Measurements from ENCODE around the gene TPSG1.
"Not testable (repeated sequence)": the region's sequence is repeated elsewhere in the genome, so short reads cannot be mapped to it uniquely, and the experiment has no call there.

Gene TPSG1

DNA sequence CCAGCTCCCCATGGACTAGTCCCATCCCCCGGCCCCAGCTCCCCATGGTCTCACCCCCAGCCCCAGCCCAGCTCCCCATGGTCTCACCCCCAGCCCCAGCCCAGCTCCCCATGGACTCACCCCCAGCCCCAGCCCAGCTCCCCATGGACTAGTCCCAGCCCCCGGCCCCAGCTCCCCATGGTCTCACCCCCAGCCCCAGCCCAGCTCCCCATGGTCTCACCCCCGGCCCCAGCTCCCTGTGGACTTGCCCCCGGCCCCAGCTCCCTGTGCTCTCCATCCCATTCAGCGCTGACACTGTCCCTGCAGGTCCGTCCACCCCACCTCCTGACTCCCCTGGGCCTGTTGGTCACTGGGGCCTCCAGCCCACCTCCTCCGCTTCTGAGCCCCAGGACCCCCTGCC lies 6.2 kb upstream of the TPSG1 start:
- not testable (repeated sequence) for H3K4me1 ChIP-seq (ENCODE audit: insufficient read depth, low read length, poor library complexity, severe bottlenecking); H3K4me3 ChIP-seq (ENCODE audit: low read length, poor library complexity, severe bottlenecking); H3K36me3 ChIP-seq (ENCODE audit: insufficient read depth, low read length); H3K9ac ChIP-seq (ENCODE audit: low read depth, low read length, poor library complexity, severe bottlenecking); H3F3A ChIP-seq (ENCODE audit: low read depth); H3K27me3 ChIP-seq (ENCODE audit: insufficient read depth, low read length, poor library complexity, severe bottlenecking); H3K9me2 ChIP-seq (replicated peaks; ENCODE audit: low read depth, low read length); H2AFZ ChIP-seq (ENCODE audit: low read length); H3K4me2 ChIP-seq (ENCODE audit: low read depth, low read length, poor library complexity, severe bottlenecking); H4K20me1 ChIP-seq (ENCODE audit: insufficient read depth, low read length, poor library complexity, severe bottlenecking); H3K9me3 ChIP-seq (ENCODE audit: insufficient read depth, low read depth, low read length); H3K79me2 ChIP-seq (ENCODE audit: insufficient read depth, low read length)

DNA sequence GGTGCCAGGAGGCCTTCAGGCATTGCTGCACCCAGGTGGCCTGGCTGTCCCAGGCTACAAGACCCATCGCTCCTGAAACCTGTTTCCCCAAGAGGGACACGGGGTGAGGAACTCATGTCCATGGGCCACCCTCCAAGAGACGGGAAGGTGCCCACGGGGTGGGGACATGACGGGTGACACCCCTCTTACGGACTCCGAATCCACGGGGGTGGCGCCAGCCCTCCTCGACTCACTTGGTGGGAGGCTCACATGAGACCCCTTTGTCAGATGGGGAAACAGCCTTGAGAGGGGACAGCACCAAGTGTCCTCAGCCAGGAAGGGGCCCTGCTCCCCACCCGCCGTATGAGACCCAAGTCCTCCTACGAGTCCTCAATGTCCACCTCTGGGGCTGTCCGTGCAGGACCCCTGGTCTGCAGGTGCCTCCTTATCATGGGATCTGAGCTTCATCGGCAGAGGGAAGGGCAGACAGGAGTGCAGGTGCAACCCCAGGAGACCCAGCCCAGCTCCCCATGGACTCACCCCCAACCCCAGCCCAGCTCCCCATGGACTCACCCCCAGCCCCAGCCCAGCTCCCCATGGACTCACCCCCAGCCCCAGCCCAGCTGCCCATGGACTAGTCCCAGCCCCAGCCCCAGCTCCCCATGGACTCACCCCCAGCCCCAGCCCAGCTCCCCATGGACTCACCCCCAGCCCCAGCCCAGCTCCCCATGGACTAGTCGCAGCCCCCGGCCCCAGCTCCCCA lies 5.6 kb upstream of the TPSG1 start:
- H3K9me3 ChIP-seq (ENCODE audit: insufficient read depth, low read depth, low read length); H3K36me3 ChIP-seq (ENCODE audit: insufficient read depth, low read length); H3K9ac ChIP-seq (ENCODE audit: low read depth, low read length, poor library complexity, severe bottlenecking); H3K27me3 ChIP-seq (ENCODE audit: insufficient read depth, low read length, poor library complexity, severe bottlenecking); H3K4me3 ChIP-seq (ENCODE audit: low read length, poor library complexity, severe bottlenecking); H3K79me2 ChIP-seq (ENCODE audit: insufficient read depth, low read length); H2AFZ ChIP-seq (ENCODE audit: low read length); H3K9me2 ChIP-seq (replicated peaks; ENCODE audit: low read depth, low read length); H3F3A ChIP-seq (ENCODE audit: low read depth); H3K4me1 ChIP-seq (ENCODE audit: insufficient read depth, low read length, poor library complexity, severe bottlenecking); H4K20me1 ChIP-seq (ENCODE audit: insufficient read depth, low read length, poor library complexity, severe bottlenecking); H3K4me2 ChIP-seq (ENCODE audit: low read depth, low read length, poor library complexity, severe bottlenecking): not testable (repeated sequence)

DNA sequence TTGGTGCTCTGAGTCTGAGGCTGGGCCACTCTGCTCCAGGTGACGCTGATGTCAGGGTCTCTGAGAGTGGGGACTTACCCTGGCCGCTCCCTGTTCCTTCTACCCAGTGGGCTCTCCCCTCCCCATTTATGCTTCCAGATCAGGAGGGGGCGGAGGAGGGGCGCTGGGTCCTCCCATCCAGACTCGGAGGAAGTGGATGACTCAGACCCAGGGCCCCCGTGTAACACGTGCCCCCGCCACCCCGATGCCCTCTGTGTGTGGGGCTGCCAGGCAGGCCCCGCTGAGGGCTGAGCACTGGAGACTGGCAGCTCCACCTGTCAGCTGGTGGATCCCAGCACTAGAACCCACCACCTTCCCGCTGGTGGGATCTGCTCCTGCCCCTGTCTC lies 5.0 kb upstream of the TPSG1 start, which contains the start of gene TPSB2:
Gene TPSB2, minus strand, starts transcription at position 101 of the 387 bp plus-strand sequence. CDS start 233 bp downstream, outside the sequence.
- not testable (repeated sequence) for H3K9ac ChIP-seq (ENCODE audit: low read depth, low read length, poor library complexity, severe bottlenecking); H3K4me3 ChIP-seq (ENCODE audit: low read length, poor library complexity, severe bottlenecking); H3K9me2 ChIP-seq (replicated peaks; ENCODE audit: low read depth, low read length); H3K4me2 ChIP-seq (ENCODE audit: low read depth, low read length, poor library complexity, severe bottlenecking); H3K27me3 ChIP-seq (ENCODE audit: insufficient read depth, low read length, poor library complexity, severe bottlenecking); H3K4me1 ChIP-seq (ENCODE audit: insufficient read depth, low read length, poor library complexity, severe bottlenecking); H3K79me2 ChIP-seq (ENCODE audit: insufficient read depth, low read length); H3K36me3 ChIP-seq (ENCODE audit: insufficient read depth, low read length); H4K20me1 ChIP-seq (ENCODE audit: insufficient read depth, low read length, poor library complexity, severe bottlenecking); H3F3A ChIP-seq (ENCODE audit: low read depth); H3K9me3 ChIP-seq (ENCODE audit: insufficient read depth, low read depth, low read length); H2AFZ ChIP-seq (ENCODE audit: low read length)

DNA sequence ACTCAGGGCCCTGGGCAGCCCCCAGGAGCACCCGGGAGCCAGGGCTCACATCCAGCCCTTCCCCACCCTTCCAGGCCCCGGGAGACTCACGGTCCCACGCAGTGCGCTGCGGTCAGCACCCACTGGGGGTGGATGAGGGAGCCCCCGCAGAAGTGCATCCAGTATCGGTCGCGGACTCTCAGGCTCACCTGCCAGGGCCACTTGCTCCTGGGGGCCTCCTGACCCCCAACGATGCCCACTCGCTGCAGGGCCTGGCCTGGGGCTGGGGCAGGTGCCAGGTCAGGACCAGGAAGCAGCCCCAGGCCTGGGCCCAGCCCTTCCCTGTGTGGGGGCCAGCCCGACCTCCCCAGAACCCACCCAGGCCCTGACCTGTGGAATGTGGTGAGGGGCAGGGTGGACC lies 4.4 kb upstream of the TPSG1 start:
- not testable (repeated sequence) for H3K9ac ChIP-seq (ENCODE audit: low read depth, low read length, poor library complexity, severe bottlenecking); H3K9me2 ChIP-seq (replicated peaks; ENCODE audit: low read depth, low read length); H2AFZ ChIP-seq (ENCODE audit: low read length); H3K36me3 ChIP-seq (ENCODE audit: insufficient read depth, low read length); H3K27me3 ChIP-seq (ENCODE audit: insufficient read depth, low read length, poor library complexity, severe bottlenecking); H3K9me3 ChIP-seq (ENCODE audit: insufficient read depth, low read depth, low read length); H3K4me1 ChIP-seq (ENCODE audit: insufficient read depth, low read length, poor library complexity, severe bottlenecking); H3F3A ChIP-seq (ENCODE audit: low read depth); H3K4me2 ChIP-seq (ENCODE audit: low read depth, low read length, poor library complexity, severe bottlenecking); H3K4me3 ChIP-seq (ENCODE audit: low read length, poor library complexity, severe bottlenecking); H4K20me1 ChIP-seq (ENCODE audit: insufficient read depth, low read length, poor library complexity, severe bottlenecking); H3K79me2 ChIP-seq (ENCODE audit: insufficient read depth, low read length)

DNA sequence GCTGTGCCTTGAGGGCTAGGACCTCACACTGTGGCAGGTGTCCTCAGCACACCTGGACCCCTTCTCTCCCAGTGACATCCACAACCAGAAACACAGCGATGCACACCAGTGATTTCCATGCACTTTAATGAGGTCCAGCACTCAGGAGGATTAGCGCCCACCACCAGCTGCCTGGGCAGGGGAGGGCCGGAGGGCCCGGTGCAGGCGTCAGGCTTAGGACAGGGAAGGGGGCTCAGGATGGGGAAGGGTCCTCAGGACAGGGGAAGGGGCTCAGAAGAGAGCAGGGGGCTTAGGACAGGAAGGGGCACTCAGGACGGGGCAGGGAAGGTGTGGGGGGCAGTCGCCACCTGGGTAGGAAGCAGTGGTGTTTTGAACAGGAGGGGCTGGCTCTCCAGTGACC lies 3.2 kb upstream of the TPSG1 start:
- H3K4me1 ChIP-seq (ENCODE audit: insufficient read depth, low read length, poor library complexity, severe bottlenecking); H3K9me3 ChIP-seq (ENCODE audit: insufficient read depth, low read depth, low read length); H3K4me3 ChIP-seq (ENCODE audit: low read length, poor library complexity, severe bottlenecking); H3K36me3 ChIP-seq (ENCODE audit: insufficient read depth, low read length); H3K79me2 ChIP-seq (ENCODE audit: insufficient read depth, low read length); H3K4me2 ChIP-seq (ENCODE audit: low read depth, low read length, poor library complexity, severe bottlenecking); H3K9ac ChIP-seq (ENCODE audit: low read depth, low read length, poor library complexity, severe bottlenecking); H3F3A ChIP-seq (ENCODE audit: low read depth); H4K20me1 ChIP-seq (ENCODE audit: insufficient read depth, low read length, poor library complexity, severe bottlenecking); H3K9me2 ChIP-seq (replicated peaks; ENCODE audit: low read depth, low read length); H3K27me3 ChIP-seq (ENCODE audit: insufficient read depth, low read length, poor library complexity, severe bottlenecking); H2AFZ ChIP-seq (ENCODE audit: low read length): not testable (repeated sequence)

DNA sequence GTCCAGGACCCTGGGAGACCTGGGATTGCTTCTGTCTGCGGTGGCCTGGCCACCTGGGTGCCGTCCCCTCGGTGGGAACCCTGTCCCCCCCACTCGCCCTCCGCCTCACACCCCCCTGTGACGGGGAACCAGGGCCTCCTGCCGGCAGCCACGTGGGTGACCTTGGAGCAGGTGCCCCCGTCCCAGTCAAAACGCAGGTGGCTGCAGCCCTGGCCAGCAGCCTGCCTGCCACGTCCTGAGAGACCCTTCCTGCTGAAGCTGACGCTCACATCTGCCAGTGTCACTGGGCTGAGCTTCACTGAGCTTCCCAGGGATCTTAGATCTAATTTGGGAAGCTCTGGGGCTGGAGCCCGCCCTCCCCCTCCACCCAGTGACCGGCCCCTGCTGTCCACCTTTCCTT lies 1.6 kb upstream of the TPSG1 start:
- not testable (repeated sequence) for H3K27me3 ChIP-seq (ENCODE audit: insufficient read depth, low read length, poor library complexity, severe bottlenecking); H3K9ac ChIP-seq (ENCODE audit: low read depth, low read length, poor library complexity, severe bottlenecking); H3K79me2 ChIP-seq (ENCODE audit: insufficient read depth, low read length); H3K4me3 ChIP-seq (ENCODE audit: low read length, poor library complexity, severe bottlenecking); H3K4me2 ChIP-seq (ENCODE audit: low read depth, low read length, poor library complexity, severe bottlenecking); H3K9me3 ChIP-seq (ENCODE audit: insufficient read depth, low read depth, low read length); H3K4me1 ChIP-seq (ENCODE audit: insufficient read depth, low read length, poor library complexity, severe bottlenecking); H2AFZ ChIP-seq (ENCODE audit: low read length); H3K36me3 ChIP-seq (ENCODE audit: insufficient read depth, low read length); H3F3A ChIP-seq (ENCODE audit: low read depth); H4K20me1 ChIP-seq (ENCODE audit: insufficient read depth, low read length, poor library complexity, severe bottlenecking); H3K9me2 ChIP-seq (replicated peaks; ENCODE audit: low read depth, low read length)

DNA sequence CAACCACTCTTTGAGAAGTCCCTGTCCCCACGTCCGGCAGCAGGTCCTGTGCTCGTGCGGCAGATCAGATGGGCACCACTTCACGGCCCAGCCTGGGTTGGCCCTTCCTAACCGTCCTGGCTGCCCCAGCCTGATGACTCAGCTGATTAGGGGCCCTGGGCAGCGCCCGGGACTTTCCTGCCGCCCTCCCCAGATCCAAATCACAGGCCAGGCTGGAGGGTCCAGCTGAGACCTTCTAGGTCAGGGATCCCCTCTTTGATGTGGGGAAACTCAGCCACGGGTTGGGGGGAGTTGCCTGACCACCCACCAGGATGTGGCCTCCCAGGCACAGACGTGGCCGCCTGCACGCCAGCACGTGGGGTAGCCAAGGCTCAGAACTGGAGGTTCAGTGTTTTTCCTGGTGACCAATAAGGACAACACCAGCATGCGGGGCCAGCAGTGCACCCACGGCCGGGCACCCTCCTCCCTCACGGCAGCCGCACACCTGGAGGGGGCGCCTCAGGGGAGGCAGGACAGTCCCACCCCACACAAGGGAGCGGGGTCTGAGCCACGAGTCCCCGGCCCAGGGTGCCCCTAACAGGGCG lies 752 bp upstream of the TPSG1 start:
- not testable (repeated sequence) for H4K20me1 ChIP-seq (ENCODE audit: insufficient read depth, low read length, poor library complexity, severe bottlenecking); H3K4me3 ChIP-seq (ENCODE audit: low read length, poor library complexity, severe bottlenecking); H3K9me2 ChIP-seq (replicated peaks; ENCODE audit: low read depth, low read length); H3F3A ChIP-seq (ENCODE audit: low read depth); H3K9ac ChIP-seq (ENCODE audit: low read depth, low read length, poor library complexity, severe bottlenecking); H3K4me2 ChIP-seq (ENCODE audit: low read depth, low read length, poor library complexity, severe bottlenecking); H3K79me2 ChIP-seq (ENCODE audit: insufficient read depth, low read length); H3K9me3 ChIP-seq (ENCODE audit: insufficient read depth, low read depth, low read length); H3K4me1 ChIP-seq (ENCODE audit: insufficient read depth, low read length, poor library complexity, severe bottlenecking); H3K27me3 ChIP-seq (ENCODE audit: insufficient read depth, low read length, poor library complexity, severe bottlenecking); H3K36me3 ChIP-seq (ENCODE audit: insufficient read depth, low read length); H2AFZ ChIP-seq (ENCODE audit: low read length)

Measured in Loucy (cell line).